Endothelial cell of umbilical vein (primary cell): ENCODE measurements around the gene LAPTM4A. TPM values are rescaled to one million over a fixed set of nuclear protein-coding genes. Genes with fewer than 3 reads are reported as not detected.

Experiments
- BruUV-seq: library from RNA; stranded (reverse); fragments of 400-500 nt; replicated peaks from 2 replicates; lab custom pipeline; 2021; lab: Mats Ljungman, UMichigan
- CTCF ChIA-PET: fragments of 300-600, 350-600 bp; sonication (Branson Sonifier 250); formaldehyde crosslinking; loops from one replicate; lab custom pipeline; 2021; ENCODE audit warnings: antibody characterized with exemption, inconsistent platforms; lab: Charles Lee
- POLR2A ChIA-PET: fragments of 300-600, 350-600 bp; sonication (Branson Sonifier 250); formaldehyde crosslinking; loops from one replicate; lab custom pipeline; 2021; ENCODE audit warnings: antibody characterized with exemption, inconsistent platforms; lab: Charles Lee
- DNase-seq: peaks from one replicate; pipeline ENCODE4 v3.0.0-alpha.2; 2011; ENCODE audit warnings: low read depth, low spot score
- FAIRE-seq: peaks from 2 replicates; lab custom pipeline; 2011; peaks lifted over from hg19 to GRCh38; lab: Jason Lieb, UNC
- H2AFZ ChIP-seq: 2 replicates; pipeline ENCODE4 v1.6.0; 2012; ENCODE audit warnings: low read depth, low read length, control low read depth, inconsistent platforms
- H3K27ac ChIP-seq: 2 replicates; pipeline ENCODE4 v1.5.1; 2011; ENCODE audit warnings: low read depth, mild to moderate bottlenecking, control low read depth, low read length, moderate library complexity; ENCODE audit not compliant: insufficient read depth
- H3K27me3 ChIP-seq, 2 experiments: 2 replicates each; pipeline versions ENCODE4 v1.6.0 to v1.6.1; 2011; ENCODE audit warnings: low read length in 2 of 2, mixed read lengths in 1 of 2; ENCODE audit not compliant: control insufficient read depth in 2 of 2, insufficient read depth in 2 of 2
- H3K36me3 ChIP-seq, 2 experiments: 2 replicates in 1 of 2; 3 replicates in 1 of 2; pipeline ENCODE4 v1.5.1; 2011; ENCODE audit warnings: low read length in 2 of 2, mild to moderate bottlenecking in 1 of 2, moderate library complexity in 1 of 2; ENCODE audit not compliant: control insufficient read depth in 2 of 2, insufficient read depth in 2 of 2; ENCODE audit errors: extremely low read depth in 1 of 2
- H3K4me1 ChIP-seq: 3 replicates; pipeline ENCODE4 v1.5.1; 2011; ENCODE audit warnings: mild to moderate bottlenecking, low read length; ENCODE audit not compliant: control insufficient read depth, insufficient read depth; ENCODE audit errors: extremely low read depth
- H3K4me2 ChIP-seq: 2 replicates; pipeline ENCODE4 v1.6.1; 2011; ENCODE audit warnings: low read length, control low read depth, mixed read lengths; ENCODE audit not compliant: insufficient read depth
- H3K4me3 ChIP-seq, 3 experiments: fragments of 200-600 bp in 1 of 3; sonication (generic), shearing (Covaris generic) in 1 of 3; replicated peaks in 1 of 3; 2 replicates each; pipeline ENCODE4 v1.5.1; 2011 to 2016; ENCODE audit warnings: control low read depth in 3 of 3, low read length in 3 of 3, mild to moderate bottlenecking in 2 of 3, inconsistent platforms in 1 of 3, low read depth in 1 of 3, moderate library complexity in 1 of 3; ENCODE audit not compliant: insufficient read depth in 1 of 3
- H3K79me2 ChIP-seq: 2 replicates; pipeline ENCODE4 v1.6.0; 2012; ENCODE audit warnings: low read length, inconsistent platforms; ENCODE audit not compliant: control insufficient read depth, insufficient read depth
- H3K9ac ChIP-seq: replicated peaks from 2 replicates; pipeline ENCODE3; 2011; ENCODE audit warnings: low read length, control low read depth; ENCODE audit not compliant: insufficient read depth; ENCODE audit errors: extremely low read depth
- H3K9me1 ChIP-seq: replicated peaks from 3 replicates; pipeline ENCODE4 v1.6.0; 2011; ENCODE audit warnings: mild to moderate bottlenecking, low read length; ENCODE audit not compliant: control insufficient read depth, insufficient read depth; ENCODE audit errors: extremely low read depth
- H3K9me3 ChIP-seq: replicated peaks from 2 replicates; pipeline ENCODE4 v1.5.1; 2012; ENCODE audit warnings: low read length, inconsistent platforms; ENCODE audit not compliant: control insufficient read depth, insufficient read depth
- H4K20me1 ChIP-seq: replicated peaks from 2 replicates; pipeline ENCODE3; 2011; ENCODE audit warnings: mild to moderate bottlenecking, low read length; ENCODE audit not compliant: control insufficient read depth, insufficient read depth; ENCODE audit errors: extremely low read depth
- CTCF ChIP-seq, 2 donors: IDR thresholded peaks; 1 replicate in 1 of 2; 2 replicates in 1 of 2; pipeline ENCODE4 v1.5.1; 2011; ENCODE audit warnings: low read length in 2 of 2, mild to moderate bottlenecking in 2 of 2, moderate library complexity in 2 of 2, control low read depth in 1 of 2, inconsistent platforms in 1 of 2, low read depth in 1 of 2; ENCODE audit not compliant: insufficient read depth in 1 of 2; ENCODE audit errors: extremely low read depth in 1 of 2
- EZH2 ChIP-seq: IDR thresholded peaks from 2 replicates; pipeline ENCODE4 v1.6.1; 2012; ENCODE audit warnings: borderline replicate concordance, low read depth, mild to moderate bottlenecking, moderate library complexity, low read length, inconsistent platforms; ENCODE audit not compliant: severe bottlenecking
- GATA2 ChIP-seq: IDR thresholded peaks from 2 replicates; pipeline ENCODE4 v1.7.0; 2011; ENCODE audit warnings: low read depth, mild to moderate bottlenecking, moderate library complexity, mixed read lengths, low read length; ENCODE audit not compliant: insufficient read length, insufficient read depth
- JUN ChIP-seq: IDR thresholded peaks from 2 replicates; pipeline ENCODE4 v1.6.1; 2011; ENCODE audit warnings: borderline replicate concordance, low read depth; ENCODE audit not compliant: insufficient read length, insufficient read depth
- MAX ChIP-seq: IDR thresholded peaks from 2 replicates; pipeline ENCODE4 v1.6.1; 2011; ENCODE audit not compliant: insufficient read depth, insufficient read length
- POLR2A ChIP-seq: IDR thresholded peaks from 2 replicates; pipeline ENCODE4 v1.6.1; 2012; ENCODE audit warnings: low read depth, mild to moderate bottlenecking, control low read depth, low read length
- POLR2AphosphoS5 ChIP-seq: IDR thresholded peaks from 2 replicates; pipeline ENCODE4 v1.6.1; 2012; ENCODE audit warnings: low read depth, mild to moderate bottlenecking, control low read depth, low read length, moderate library complexity; ENCODE audit not compliant: insufficient read depth
- dilution Hi-C: fragments of 300-500 bp; cut with MboI; formaldehyde crosslinking; loops from one replicate; pipeline ENCODE4 v1.15.0; 2019; ENCODE audit warnings: low sequenced_read_pairs; ENCODE audit not compliant: extremely low pct_ligation_motif_present
- intact Hi-C: fragments of 100-400 bp; cut with micrococcal nuclease; formaldehyde crosslinking; loops from one replicate; pipeline ENCODE4 v1.10.0; 2022
- polyA plus RNA-seq, 4 experiments: library from polyadenylated mRNA; depleted of rRNA in 3 of 4; stranded (reverse) in 3 of 4; unstranded in 1 of 4; fragments of >200 nt; gene quantifications; 2 replicates each; pipeline versions ENCODE4 v1.2.1 to v1.2.3, GENCODE V29; 2011 to 2012; ENCODE audit warnings: missing spikeins in 1 of 4
- total RNA-seq: library from RNA; stranded (reverse); gene quantifications from 2 replicates; pipeline ENCODE4 v1.2.3, GENCODE V29; 2021

Gene LAPTM4A
- total and polyA plus RNA-seq, 2 donors (not counting 3 experiments of a cell fraction or from before 2014, with no cell fraction given), result 155 to 427 TPM

- dilution Hi-C loops (no loop called here), intact Hi-C loops (no loop called here)
- Histone ChIP-seq H3K27ac (no peak overlapping the region), H3K79me2 (no peaks in the 10 kb centered on the region), H3K4me2 (no peak overlapping the region), H3K4me1 (no peaks in the 10 kb centered on the region), H3K9me1 (no peaks in the 10 kb centered on the region), H3K9me3 (no peaks in the 10 kb centered on the region), H4K20me1 (no peaks in the 10 kb centered on the region), H3K36me3 (no peaks in the 10 kb centered on the region), H3K9ac (no peak overlapping the region), H2AFZ (no peak overlapping the region), H3K4me3 (no peak overlapping the region), H3K27me3 (peaks cover 23 to 30% of the 10 kb centered on the region in 2 experiments)
- no TSS peak for BruUV-seq
- no peak for FAIRE-seq
- DNase-seq, result no peak
- CTCF ChIA-PET, result interaction anchor here (1.0 to 2.6 kb wide), 4 partner anchors 10 to 46 kb away, joined by 3 to 14 read pairs (median 6); partner anchors contain the start of gene LAPTM4A
- POLR2A ChIA-PET, result no interaction called here
- TF ChIP-seq GATA2 (no peak), EZH2 (no peak), POLR2AphosphoS5 (no peak), POLR2A (no peak), CTCF (IDR thresholded peaks at IDR 0.05; ENCODE audit: extremely low read depth in 1 of 2, insufficient read depth in 1 of 2, low read depth in 1 of 2, low read length in 2 of 2) (no peak), JUN (no peak), MAX (no peak)
Measured at GRCh38 chr2:20061940-20062339, 10.5 kb upstream of the LAPTM4A start.
